ENCODE results near the gene C9orf85.

The C9orf85 gene

GRCh38 chr9:71980266-71981190, 69.1 kb downstream of the C9orf85 start:
- Histone ChIP-seq H3K9me3 (no peaks in the 10 kb centered on the region), H3K27ac (no peak overlapping the region), H3K4me3 (ENCODE audit: low read depth in 1 of 2, low read length in 1 of 2) (no peak overlapping the region), H3K27me3 (no peaks in the 10 kb centered on the region), H3K4me1 (ENCODE audit: control insufficient read depth in 1 of 2, insufficient read depth in 1 of 2, low read depth in 1 of 2, low read length in 1 of 2) (peaks cover 4 to 9% of the 10 kb centered on the region in 2 experiments), H3K36me3 (no peaks in the 10 kb centered on the region)
- TF ChIP-seq, protein P1, sequence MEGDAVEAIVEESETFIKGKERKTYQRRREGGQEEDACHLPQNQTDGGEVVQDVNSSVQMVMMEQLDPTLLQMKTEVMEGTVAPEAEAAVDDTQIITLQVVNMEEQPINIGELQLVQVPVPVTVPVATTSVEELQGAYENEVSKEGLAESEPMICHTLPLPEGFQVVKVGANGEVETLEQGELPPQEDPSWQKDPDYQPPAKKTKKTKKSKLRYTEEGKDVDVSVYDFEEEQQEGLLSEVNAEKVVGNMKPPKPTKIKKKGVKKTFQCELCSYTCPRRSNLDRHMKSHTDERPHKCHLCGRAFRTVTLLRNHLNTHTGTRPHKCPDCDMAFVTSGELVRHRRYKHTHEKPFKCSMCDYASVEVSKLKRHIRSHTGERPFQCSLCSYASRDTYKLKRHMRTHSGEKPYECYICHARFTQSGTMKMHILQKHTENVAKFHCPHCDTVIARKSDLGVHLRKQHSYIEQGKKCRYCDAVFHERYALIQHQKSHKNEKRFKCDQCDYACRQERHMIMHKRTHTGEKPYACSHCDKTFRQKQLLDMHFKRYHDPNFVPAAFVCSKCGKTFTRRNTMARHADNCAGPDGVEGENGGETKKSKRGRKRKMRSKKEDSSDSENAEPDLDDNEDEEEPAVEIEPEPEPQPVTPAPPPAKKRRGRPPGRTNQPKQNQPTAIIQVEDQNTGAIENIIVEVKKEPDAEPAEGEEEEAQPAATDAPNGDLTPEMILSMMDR (IDR thresholded peaks at IDR 0.05): no peak

DNA sequence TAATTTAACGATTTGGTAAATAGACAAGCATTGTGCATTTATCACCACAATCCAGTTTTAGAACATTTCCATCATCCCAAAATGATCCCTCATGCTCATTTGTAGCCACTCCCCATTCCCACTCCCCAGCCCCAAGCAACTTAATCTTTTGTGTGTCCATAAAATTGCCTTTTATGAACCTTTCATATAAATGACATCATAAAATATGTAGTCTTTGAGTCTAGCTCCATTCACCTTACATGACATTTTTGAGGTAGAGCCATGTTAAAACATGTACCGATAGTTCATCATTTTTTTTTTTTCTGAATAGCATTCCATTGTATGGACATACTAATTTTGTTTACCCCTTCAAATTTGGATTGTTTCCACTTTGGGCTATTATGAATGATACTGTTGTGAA, 70.5 kb downstream of the C9orf85 start:
- H3K4me1 ChIP-seq (ENCODE audit: control insufficient read depth in 1 of 2, insufficient read depth in 1 of 2, low read depth in 1 of 2, low read length in 1 of 2): peaks cover 4 to 9% of the 10 kb centered on the region in 2 experiments
- H3K4me3 ChIP-seq (ENCODE audit: low read depth in 1 of 2, low read length in 1 of 2): no peak overlapping the region
- no peak overlapping the region for H3K27ac ChIP-seq
- no peaks in the 10 kb centered on the region for H3K36me3 ChIP-seq
- H3K9me3 ChIP-seq: no peaks in the 10 kb centered on the region
- TF ChIP-seq, protein P1 (IDR thresholded peaks at IDR 0.05): no peak
- H3K27me3 ChIP-seq: no peaks in the 10 kb centered on the region

- no peaks in the 10 kb centered on the region for H3K36me3 ChIP-seq
Observed at GRCh38 chr9:71984403-71984802, 73.0 kb downstream of the C9orf85 start.

DNA sequence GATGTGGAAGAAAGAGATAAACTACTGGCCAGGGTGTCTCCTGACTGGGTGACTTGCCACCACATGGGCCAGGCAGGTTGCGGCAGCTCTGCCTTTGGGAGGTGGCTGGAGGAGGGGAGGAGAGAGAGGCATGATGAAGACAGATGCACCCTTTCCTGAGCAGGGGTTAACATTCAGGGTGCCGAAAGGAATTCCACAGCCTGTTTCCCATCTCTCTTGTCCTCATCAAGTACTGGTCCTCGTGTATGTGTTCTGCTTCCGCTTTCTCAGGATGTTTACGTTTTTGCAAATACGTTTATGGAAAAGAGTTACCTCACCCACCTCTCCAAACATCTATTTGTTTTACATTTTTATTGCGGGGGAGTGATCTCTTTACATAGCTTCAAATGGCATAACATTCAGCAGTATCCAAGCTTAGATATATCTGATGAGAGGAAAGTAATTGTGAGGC, 73.4 kb downstream of the C9orf85 start:
- Histone ChIP-seq H3K27ac (no peak overlapping the region), H3K36me3 (no peaks in the 10 kb centered on the region), H3K27me3 (no peaks in the 10 kb centered on the region), H3K9me3 (no peaks in the 10 kb centered on the region), H3K4me3 (ENCODE audit: low read depth in 1 of 2, low read length in 1 of 2) (no peak overlapping the region), H3K4me1 (ENCODE audit: control insufficient read depth in 1 of 2, insufficient read depth in 1 of 2, low read depth in 1 of 2, low read length in 1 of 2) (peaks cover 4 to 9% of the 10 kb centered on the region in 2 experiments)
- TF ChIP-seq, protein P1 (IDR thresholded peaks at IDR 0.05): no peak

More at GRCh38 chr9:71984403-71984802, 73.0 kb downstream of the C9orf85 start:
- H3K4me1 ChIP-seq (ENCODE audit: control insufficient read depth in 1 of 2, insufficient read depth in 1 of 2, low read depth in 1 of 2, low read length in 1 of 2): peaks cover 4 to 9% of the 10 kb centered on the region in 2 experiments
- H3K27ac ChIP-seq: no peak overlapping the region
- H3K4me3 ChIP-seq (ENCODE audit: low read depth in 1 of 2, low read length in 1 of 2): no peak overlapping the region
- H3K27me3 ChIP-seq: no peaks in the 10 kb centered on the region
- TF ChIP-seq, protein P1 (IDR thresholded peaks at IDR 0.05): no peak
- no peaks in the 10 kb centered on the region for H3K9me3 ChIP-seq

- TF ChIP-seq, protein P1 (IDR thresholded peaks at IDR 0.05): no peak
- H3K27ac ChIP-seq: no peak overlapping the region
- H3K27me3 ChIP-seq: no peaks in the 10 kb centered on the region
- no peak overlapping the region for H3K4me3 ChIP-seq (ENCODE audit: low read depth in 1 of 2, low read length in 1 of 2)
- H3K4me1 ChIP-seq (ENCODE audit: control insufficient read depth in 1 of 2, insufficient read depth in 1 of 2, low read depth in 1 of 2, low read length in 1 of 2): peaks cover 0 to 5% of the 10 kb centered on the region in 2 experiments
- H3K9me3 ChIP-seq: no peaks in the 10 kb centered on the region
- H3K36me3 ChIP-seq: no peaks in the 10 kb centered on the region
Observed at GRCh38 chr9:71985297-71985911, 74.0 kb downstream of the C9orf85 start.
